HEK293 (cell line): ENCODE results near the gene STK10.

Experiments
- CTCF ChIA-PET: fragments of 350-600 bp; formaldehyde crosslinking; extraction: SDS; loops from one replicate; lab custom pipeline; 2021; ENCODE audit warnings: antibody characterized with exemption; lab: Yijun Ruan, JAX
- POLR2A ChIA-PET: fragments of 300-600 bp; formaldehyde crosslinking; extraction: SDS; loops from one replicate; lab custom pipeline; 2020; ENCODE audit warnings: antibody characterized with exemption, inconsistent platforms; lab: Yijun Ruan, JAX
- H3K27ac ChIP-seq: fragments of 200-500 bp; sonication (Bioruptor generic); 2 replicates; pipeline ENCODE4 v1.5.1; 2014; ENCODE audit warnings: low read depth, low read length, control low read depth, inconsistent platforms; ENCODE audit errors: extremely low read depth
- H3K36me3 ChIP-seq, 2 experiments: fragments of 200-500 bp in 1 of 2; sonication (Bioruptor generic) in 1 of 2; 1 replicate in 1 of 2; 2 replicates in 1 of 2; pipeline ENCODE4 v1.5.1; 2014 to 2017; ENCODE audit warnings: inconsistent platforms in 2 of 2, low read length in 2 of 2; ENCODE audit not compliant: control insufficient read depth in 2 of 2, insufficient read depth in 1 of 2
- H3K4me1 ChIP-seq: fragments of 200-500 bp; sonication (Bioruptor generic); 2 replicates; pipeline ENCODE4 v1.5.1; 2014; ENCODE audit warnings: mild to moderate bottlenecking, low read length, inconsistent platforms; ENCODE audit not compliant: control insufficient read depth, insufficient read depth
- H3K4me3 ChIP-seq: 2 replicates; pipeline ENCODE4 v1.5.1; 2011; ENCODE audit warnings: low read depth, mild to moderate bottlenecking, control low read depth, low read length, moderate library complexity
- H3K9me3 ChIP-seq: fragments of 200-500 bp; sonication (Bioruptor generic); 2 replicates; pipeline ENCODE4 v1.5.1; 2014; ENCODE audit warnings: low read depth, low read length, inconsistent platforms; ENCODE audit not compliant: control insufficient read depth, insufficient read depth
- EGR2 ChIP-seq: fragments of 450-650 bp; formaldehyde crosslinking; IDR thresholded peaks from 2 replicates; pipeline ENCODE4 v1.5.1; 2016; ENCODE audit warnings: low read depth, missing biosample characterization, missing genetic modification characterization
- ZBTB1 ChIP-seq: fragments of 450-650 bp; formaldehyde crosslinking; IDR thresholded peaks from 2 replicates; pipeline ENCODE4 v1.5.1; 2016; ENCODE audit warnings: missing biosample characterization, missing genetic modification characterization
- ZBTB10 ChIP-seq: fragments of 450-650 bp; formaldehyde crosslinking; IDR thresholded peaks from 2 replicates; pipeline ENCODE4 v1.5.1; 2016; ENCODE audit warnings: missing biosample characterization, missing genetic modification characterization
- ZBTB20 ChIP-seq: fragments of 450-650 bp; formaldehyde crosslinking; IDR thresholded peaks from 2 replicates; pipeline ENCODE4 v1.5.1; 2016; ENCODE audit warnings: missing biosample characterization, missing genetic modification characterization
- ZBTB21 ChIP-seq: fragments of 450-650 bp; formaldehyde crosslinking; IDR thresholded peaks from 2 replicates; pipeline ENCODE4 v1.5.1; 2017; ENCODE audit warnings: missing biosample characterization, missing genetic modification characterization
- ZFHX2 ChIP-seq: fragments of 450-650 bp; formaldehyde crosslinking; conservative IDR thresholded peaks from 2 replicates; pipeline ENCODE4 v1.5.1; 2016; ENCODE audit warnings: missing biosample characterization, missing genetic modification characterization
- ZFP69B ChIP-seq: fragments of 450-650 bp; formaldehyde crosslinking; IDR thresholded peaks from 2 replicates; pipeline ENCODE4 v1.5.1; 2016; ENCODE audit warnings: missing biosample characterization, missing genetic modification characterization
- ZIC2 ChIP-seq: fragments of 450-650 bp; formaldehyde crosslinking; IDR thresholded peaks from 2 replicates; pipeline ENCODE4 v1.5.1; 2016; ENCODE audit warnings: missing biosample characterization, missing genetic modification characterization
- ZNF266 ChIP-seq: fragments of 450-650 bp; formaldehyde crosslinking; IDR thresholded peaks from 2 replicates; pipeline ENCODE4 v1.5.1; 2016; ENCODE audit warnings: missing biosample characterization, missing genetic modification characterization, low read depth
- ZNF350 ChIP-seq: fragments of 450-650 bp; formaldehyde crosslinking; IDR thresholded peaks from 2 replicates; pipeline ENCODE4 v1.5.0; 2017; ENCODE audit warnings: missing biosample characterization, mild to moderate bottlenecking, missing genetic modification characterization
- ZNF416 ChIP-seq: fragments of 450-650 bp; formaldehyde crosslinking; IDR thresholded peaks from 2 replicates; pipeline ENCODE4 v1.5.1; 2016; ENCODE audit warnings: missing biosample characterization, missing genetic modification characterization
- ZNF426 ChIP-seq: fragments of 450-650 bp; formaldehyde crosslinking; IDR thresholded peaks from 2 replicates; pipeline ENCODE4 v1.5.1; 2017; ENCODE audit warnings: missing biosample characterization, missing genetic modification characterization, mild to moderate bottlenecking, inconsistent platforms, moderate library complexity
- ZNF544 ChIP-seq: fragments of 450-650 bp; formaldehyde crosslinking; IDR thresholded peaks from 2 replicates; pipeline ENCODE4 v1.5.0; 2017; ENCODE audit warnings: missing biosample characterization, missing genetic modification characterization
- ZNF558 ChIP-seq: fragments of 450-650 bp; formaldehyde crosslinking; IDR thresholded peaks from 2 replicates; pipeline ENCODE4 v1.5.1; 2016; ENCODE audit warnings: missing biosample characterization, missing genetic modification characterization
- ZSCAN18 ChIP-seq: fragments of 450-650 bp; formaldehyde crosslinking; IDR thresholded peaks from 2 replicates; pipeline ENCODE4 v1.5.1; 2016; ENCODE audit warnings: missing biosample characterization, missing genetic modification characterization
- TF ChIP-seq, protein P1 (sequence below): fragments of 450-650 bp; formaldehyde crosslinking; IDR thresholded peaks from 2 replicates; pipeline ENCODE4 v1.5.1; 2016; ENCODE audit warnings: missing biosample characterization, missing genetic modification characterization

STK10 gene

GRCh38 chr5:172052450-172053236, 135.4 kb downstream of the STK10 start:
- TF ChIP-seq ZIC2 (tag by site-specific recombination) (no peak), ZBTB10 (tag by site-specific recombination) (no peak), ZNF350 (tag by site-specific recombination) (no peak), ZBTB1 (tag by site-specific recombination) (no peak)
- TF ChIP-seq, all 188 proteins: peak for 0
- no peaks in the 10 kb centered on the region for H3K9me3 ChIP-seq
- POLR2A ChIA-PET = no interaction called here
- H3K27ac ChIP-seq = no peak overlapping the region
- H3K36me3 ChIP-seq = peaks cover 0 to 17% of the 10 kb centered on the region in 2 experiments; a peak in 2 of 3 replicates
- H3K4me1 ChIP-seq = no peaks in the 10 kb centered on the region
- no peak overlapping the region for H3K4me3 ChIP-seq
- CTCF ChIA-PET = interaction anchor here (1.0 to 1.1 kb wide), 2 partner anchors 12 to 141 kb away, joined by 3 read pairs; no protein-coding TSS in a partner anchor

GRCh38 chr5:172051643-172052339, 136.2 kb downstream of the STK10 start:
- H3K9me3 ChIP-seq = no peaks in the 10 kb centered on the region
- peaks cover 0 to 17% of the 10 kb centered on the region in 2 experiments; a peak in 2 of 3 replicates for H3K36me3 ChIP-seq
- H3K4me1 ChIP-seq = no peaks in the 10 kb centered on the region
- ChIA-PET POLR2A (no interaction called here), CTCF (interaction anchor here (1.0 to 1.1 kb wide), 2 partner anchors 11 to 140 kb away, joined by 3 read pairs; no protein-coding TSS in a partner anchor)
- H3K4me3 ChIP-seq = no peak overlapping the region
- TF ChIP-seq ZNF426 (tag by site-specific recombination) (no peak), ZBTB20 (tag by site-specific recombination) (no peak), ZSCAN18 (tag by site-specific recombination) (no peak), ZFP69B (tag by site-specific recombination) (no peak), ZNF558 (tag by site-specific recombination) (no peak), ZNF266 (tag by site-specific recombination) (no peak), ZNF416 (no peak), EGR2 (tag by site-specific recombination) (peak; percentile 69), ZBTB21 (tag by site-specific recombination) (no peak), ZNF544 (tag by site-specific recombination) (no peak), ZFHX2 (tag by site-specific recombination) (peak; percentile 57; the same call in 1 of the 2 replicates)
- TF ChIP-seq, protein P1, sequence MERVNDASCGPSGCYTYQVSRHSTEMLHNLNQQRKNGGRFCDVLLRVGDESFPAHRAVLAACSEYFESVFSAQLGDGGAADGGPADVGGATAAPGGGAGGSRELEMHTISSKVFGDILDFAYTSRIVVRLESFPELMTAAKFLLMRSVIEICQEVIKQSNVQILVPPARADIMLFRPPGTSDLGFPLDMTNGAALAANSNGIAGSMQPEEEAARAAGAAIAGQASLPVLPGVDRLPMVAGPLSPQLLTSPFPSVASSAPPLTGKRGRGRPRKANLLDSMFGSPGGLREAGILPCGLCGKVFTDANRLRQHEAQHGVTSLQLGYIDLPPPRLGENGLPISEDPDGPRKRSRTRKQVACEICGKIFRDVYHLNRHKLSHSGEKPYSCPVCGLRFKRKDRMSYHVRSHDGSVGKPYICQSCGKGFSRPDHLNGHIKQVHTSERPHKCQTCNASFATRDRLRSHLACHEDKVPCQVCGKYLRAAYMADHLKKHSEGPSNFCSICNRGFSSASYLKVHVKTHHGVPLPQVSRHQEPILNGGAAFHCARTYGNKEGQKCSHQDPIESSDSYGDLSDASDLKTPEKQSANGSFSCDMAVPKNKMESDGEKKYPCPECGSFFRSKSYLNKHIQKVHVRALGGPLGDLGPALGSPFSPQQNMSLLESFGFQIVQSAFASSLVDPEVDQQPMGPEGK (tag by site-specific recombination) = no peak
- H3K27ac ChIP-seq = no peak overlapping the region
